ENCODE data around the gene RAB40C.

RAB40C gene

DNA sequence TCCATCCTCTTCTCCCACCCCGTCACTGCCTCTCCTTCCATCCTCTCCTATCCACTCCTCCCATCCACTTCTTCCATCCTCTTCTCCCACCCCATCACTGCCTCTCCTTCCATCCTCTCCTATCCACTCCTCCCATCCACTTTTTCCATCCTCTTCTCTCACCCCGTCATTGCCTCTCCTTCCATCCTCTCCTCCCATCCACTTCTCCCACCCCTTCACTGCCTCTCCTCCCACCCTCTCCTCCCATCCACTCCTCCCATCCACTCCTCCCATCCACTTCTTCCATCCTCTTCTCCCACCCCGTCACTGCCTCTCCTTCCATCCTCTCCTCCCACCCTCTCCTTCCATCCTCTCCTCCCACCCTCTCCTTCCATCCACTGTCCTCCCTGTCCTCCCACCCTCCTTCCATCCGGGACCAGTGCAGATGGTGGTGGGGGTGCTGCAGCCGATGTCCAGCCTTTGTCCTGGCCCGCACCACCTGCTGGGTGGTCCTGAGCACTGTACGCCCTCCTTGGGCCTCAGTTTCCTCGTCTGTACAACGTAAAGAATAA is 42.0 kb downstream of the RAB40C start:
- no peak for DNase-seq (ENCODE audit: low read depth in 2 of 2)

DNA sequence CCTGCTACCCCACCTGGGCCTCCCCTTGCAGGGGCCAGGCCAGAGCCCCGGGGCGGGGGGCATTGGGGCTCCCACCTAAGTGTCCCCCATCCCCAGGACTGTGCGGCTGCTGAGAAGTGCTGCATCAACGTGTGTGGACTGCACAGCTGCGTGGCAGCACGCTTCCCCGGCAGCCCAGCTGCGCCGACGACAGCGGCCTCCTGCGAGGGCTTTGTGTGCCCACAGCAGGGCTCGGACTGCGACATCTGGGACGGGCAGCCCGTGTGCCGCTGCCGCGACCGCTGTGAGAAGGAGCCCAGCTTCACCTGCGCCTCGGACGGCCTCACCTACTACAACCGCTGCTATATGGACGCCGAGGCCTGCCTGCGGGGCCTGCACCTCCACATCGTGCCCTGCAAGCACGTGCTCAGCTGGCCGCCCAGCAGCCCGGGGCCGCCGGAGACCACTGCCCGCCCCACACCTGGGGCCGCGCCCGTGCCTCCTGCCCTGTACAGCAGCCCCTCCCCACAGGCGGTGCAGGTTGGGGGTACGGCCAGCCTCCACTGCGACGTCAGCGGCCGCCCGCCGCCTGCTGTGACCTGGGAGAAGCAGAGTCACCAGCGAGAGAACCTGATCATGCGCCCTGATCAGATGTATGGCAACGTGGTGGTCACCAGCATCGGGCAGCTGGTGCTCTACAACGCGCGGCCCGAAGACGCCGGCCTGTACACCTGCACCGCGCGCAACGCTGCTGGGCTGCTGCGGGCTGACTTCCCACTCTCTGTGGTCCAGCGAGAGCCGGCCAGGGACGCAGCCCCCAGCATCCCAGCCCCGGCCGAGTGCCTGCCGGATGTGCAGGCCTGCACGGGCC is 42.8 kb downstream of the RAB40C start:
- no peak for DNase-seq (ENCODE audit: low read depth in 2 of 2)

DNA sequence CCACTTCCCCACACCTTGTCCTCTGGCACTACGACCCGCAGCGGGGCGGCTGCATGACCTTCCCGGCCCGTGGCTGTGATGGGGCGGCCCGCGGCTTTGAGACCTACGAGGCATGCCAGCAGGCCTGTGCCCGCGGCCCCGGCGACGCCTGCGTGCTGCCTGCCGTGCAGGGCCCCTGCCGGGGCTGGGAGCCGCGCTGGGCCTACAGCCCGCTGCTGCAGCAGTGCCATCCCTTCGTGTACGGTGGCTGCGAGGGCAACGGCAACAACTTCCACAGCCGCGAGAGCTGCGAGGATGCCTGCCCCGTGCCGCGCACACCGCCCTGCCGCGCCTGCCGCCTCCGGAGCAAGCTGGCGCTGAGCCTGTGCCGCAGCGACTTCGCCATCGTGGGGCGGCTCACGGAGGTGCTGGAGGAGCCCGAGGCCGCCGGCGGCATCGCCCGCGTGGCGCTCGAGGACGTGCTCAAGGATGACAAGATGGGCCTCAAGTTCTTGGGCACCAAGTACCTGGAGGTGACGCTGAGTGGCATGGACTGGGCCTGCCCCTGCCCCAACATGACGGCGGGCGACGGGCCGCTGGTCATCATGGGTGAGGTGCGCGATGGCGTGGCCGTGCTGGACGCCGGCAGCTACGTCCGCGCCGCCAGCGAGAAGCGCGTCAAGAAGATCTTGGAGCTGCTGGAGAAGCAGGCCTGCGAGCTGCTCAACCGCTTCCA is 43.6 kb downstream of the RAB40C start:
- no peak for DNase-seq (ENCODE audit: low read depth in 2 of 2)

DNA sequence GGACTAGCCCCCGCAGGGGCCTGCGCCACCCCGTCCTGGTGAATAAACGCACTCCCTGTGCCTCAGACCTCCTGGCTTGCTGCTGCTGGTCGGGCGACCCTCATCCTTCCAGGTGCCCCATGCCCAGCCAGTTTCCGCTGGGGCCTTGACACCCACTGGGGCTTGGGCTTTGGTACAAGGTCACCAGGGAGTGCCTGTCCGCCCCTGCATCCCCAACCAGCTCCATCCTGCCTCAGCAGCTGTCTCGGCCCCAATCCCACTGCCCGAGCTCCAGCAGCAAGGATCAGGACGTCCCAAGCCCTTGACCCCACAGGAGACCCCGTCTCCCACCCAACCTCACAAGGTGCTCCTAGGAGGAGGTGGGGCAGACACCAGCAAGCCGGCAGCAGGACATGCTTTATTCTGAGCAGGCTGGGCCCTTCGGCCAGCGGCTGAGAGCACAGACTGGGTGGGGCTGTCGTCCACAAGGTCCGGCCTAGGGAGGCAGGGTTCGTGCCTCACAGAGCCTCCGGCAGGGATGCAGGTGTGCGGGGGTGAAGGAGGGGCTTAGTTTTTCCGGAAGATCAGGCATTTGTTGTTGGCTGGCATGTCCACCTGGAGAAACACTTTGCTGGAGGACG is 44.3 kb downstream of the RAB40C start:
- no peak for DNase-seq (ENCODE audit: low read depth in 2 of 2)

DNA sequence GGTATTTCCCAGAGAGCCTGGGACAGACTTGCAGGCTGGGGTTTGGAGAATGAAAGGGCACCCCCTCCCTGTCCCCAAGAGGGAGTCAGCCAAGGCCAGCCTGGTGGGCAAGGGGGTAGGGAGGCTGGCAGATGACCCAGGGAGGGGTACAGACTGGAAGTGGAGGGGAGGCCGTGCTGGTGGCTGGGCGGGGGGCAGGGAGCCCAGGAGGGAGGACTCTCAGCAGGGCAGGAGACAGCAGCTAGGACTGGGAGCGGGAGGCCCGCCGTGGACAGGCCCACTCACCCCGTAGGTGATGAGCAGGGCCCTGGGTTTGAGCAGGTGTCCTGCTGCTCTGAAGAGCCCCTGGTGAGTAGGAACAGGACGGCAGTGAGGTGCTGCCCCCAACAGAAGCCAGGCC is 45.1 kb downstream of the RAB40C start:
- no peak for DNase-seq (ENCODE audit: low read depth in 2 of 2)

DNA sequence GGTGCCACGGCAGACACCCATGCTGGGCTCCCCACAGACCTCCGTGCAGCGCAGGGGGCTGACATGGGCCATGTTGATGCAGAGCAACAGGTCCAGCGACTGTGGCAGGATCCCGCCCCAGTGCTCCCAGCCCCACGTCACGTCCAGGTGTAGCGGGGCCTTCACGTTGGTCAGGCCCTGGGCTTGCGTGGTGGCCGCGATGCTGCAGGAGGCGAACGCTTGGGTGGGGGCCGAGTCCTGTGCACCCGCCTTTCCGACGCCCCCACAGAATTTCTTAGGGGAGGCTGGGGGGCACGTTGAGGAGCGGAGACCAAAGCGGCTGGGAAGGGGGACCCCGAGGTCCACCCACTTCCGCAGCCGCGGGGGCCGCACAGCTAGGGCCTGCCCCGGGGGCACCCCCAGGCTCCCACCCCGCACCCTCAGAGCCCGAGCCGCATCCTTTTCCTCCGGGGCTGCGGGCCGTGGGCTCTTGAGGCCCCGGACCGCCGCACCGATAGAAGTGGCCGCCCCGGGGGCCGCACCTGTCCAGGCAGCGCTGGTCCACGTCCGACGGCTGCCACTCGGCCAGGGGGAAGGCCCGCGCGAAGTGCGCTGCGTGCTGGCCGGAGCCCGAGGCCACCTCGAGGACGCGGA is 45.8 kb downstream of the RAB40C start:
- DNase-seq (ENCODE audit: low read depth in 2 of 2), result no peak

DNA sequence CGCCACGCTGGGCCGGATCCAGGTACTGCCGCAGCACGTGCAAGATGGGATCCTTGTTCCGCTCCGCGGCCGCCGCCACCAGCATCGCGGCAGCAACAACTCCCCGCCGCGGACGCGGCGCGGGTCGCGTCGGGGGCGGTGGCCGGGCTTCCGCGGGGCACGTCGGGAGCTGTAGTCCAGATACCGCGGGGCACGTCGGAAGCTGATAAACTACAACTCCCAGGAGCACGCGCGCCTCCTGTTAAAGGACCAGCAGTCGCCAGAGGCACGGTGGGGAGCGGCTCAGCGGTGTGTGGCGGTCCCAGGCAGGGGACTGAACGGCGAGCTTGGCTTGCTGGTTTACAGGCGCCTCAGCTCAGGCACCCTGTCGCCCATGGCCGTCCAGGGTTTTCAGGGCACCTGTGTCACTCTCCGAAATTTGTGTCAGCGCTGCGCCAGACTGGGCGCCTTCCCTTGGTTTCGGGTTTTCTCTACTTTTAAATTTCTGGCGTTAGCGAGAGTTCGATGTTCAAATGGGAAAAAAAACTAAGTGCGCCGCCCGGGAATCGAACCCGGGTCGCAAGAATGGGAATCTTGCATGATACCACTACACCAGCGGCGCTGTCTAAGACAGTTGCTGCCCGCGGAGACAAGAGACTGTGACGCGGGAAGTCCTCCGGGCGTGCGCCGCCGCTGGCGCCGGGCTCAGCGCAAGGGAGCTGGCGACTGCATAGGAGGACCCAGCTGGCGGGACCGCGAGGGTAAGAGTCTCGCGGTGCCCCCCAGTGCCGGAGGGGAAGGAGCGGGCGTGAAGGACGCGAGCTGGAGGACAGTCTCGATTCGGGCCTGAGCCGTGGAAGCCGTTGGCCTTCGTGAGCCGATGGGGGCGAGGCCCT is 46.6 kb downstream of the RAB40C start, which contains the start of gene METTL26:
Gene METTL26, minus strand, starts transcription at position 100 of the 875 bp plus-strand sequence. Its CDS starts 15 bp downstream, at position 85.
- peak; percentile 91 to 92 for DNase-seq (ENCODE audit: low read depth in 2 of 2)

DNA sequence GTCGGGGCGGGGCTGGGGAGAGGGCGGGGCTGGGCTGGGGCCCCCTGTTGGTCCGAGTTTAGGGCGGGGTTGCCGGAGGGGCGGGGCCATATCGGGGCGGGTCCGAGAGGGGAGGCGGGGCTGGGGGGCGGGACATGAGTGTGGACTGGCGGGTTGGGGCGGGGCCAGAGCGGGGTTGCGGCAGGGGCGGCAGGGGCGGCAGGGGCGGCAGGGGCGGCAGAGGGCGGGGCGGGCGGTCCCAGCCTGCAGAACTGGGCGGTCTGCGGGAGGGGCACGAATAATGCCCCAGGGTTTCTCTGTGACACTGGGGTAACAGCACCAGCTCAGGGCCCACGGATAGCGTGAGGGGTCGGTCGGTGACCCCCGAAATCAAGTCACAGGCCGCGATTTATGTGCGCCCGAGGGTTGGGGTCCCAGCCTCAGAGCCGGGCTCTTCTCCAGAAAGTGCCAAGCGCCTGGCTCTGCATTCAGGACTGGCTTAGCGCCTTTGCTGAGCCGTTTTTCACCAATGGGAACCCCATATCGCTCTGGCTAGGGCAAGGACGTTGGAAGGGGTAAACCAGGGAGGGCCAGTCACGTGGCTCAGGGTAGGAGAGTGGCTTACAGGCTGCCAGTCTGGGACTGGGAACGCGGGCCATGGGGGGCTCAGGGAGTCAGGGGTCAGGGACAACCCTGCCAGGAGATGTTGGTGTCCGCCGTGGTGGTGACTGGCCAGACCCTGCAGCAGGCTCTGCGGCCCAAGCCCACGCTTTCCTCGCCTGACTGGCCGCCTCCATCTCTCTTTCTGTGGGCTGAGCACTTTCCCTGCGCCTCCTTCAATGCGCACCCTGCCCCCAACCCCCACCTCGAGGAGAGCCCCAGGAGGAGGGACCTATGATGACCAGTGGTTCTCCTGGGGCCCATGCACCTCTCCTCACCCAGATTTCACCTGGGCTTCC is 47.5 kb downstream of the RAB40C start:
- peak; percentile 86 to 95 for DNase-seq (ENCODE audit: low read depth in 2 of 2)

DNA sequence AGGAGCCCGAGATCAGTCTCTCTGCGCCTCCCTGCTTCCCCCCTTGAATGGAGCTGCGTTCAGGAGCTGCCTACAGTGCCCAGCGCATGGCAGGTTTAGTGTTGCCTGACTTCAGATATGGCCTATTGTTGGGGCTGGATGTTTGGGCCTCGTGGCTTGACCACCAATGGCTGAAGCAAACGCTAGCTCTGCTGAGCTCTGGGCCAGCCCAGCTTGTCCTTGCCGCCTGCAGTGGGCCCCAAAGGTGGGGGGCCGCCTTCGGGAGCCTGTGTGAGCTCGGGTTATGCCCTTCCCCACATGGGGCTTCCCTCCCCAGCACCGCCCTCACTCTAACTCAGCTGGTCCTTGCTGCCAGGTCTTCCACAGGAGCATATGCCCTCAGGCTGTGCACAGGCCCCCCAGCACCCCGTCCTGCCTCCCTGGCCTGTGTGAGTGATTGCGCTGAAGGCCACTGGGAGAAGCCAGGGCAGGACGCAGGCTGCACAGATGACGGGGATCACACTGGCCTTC is 48.2 kb downstream of the RAB40C start:
- DNase-seq (ENCODE audit: low read depth in 2 of 2), result no peak

DNA sequence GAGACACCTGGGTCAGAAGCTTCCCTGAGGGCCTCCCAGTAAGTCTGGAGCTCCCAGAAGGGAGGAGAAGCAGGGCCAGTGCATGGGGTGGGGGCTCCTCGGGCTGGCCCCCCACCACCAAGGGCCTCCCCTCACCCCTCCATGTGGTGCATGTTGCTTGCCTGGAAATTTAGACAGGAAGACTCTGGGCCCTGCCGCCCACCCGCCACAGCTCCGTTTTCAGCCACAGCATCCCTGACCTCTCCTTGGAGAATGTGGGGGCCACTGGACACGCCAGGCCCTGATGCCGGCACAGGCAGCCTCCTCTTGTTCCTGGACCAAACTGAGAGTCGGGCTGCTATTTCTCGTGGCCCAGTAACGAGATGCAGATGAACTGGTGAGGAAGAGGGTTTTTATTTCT is 49.0 kb downstream of the RAB40C start:
- no peak for DNase-seq (ENCODE audit: low read depth in 2 of 2)

DNA sequence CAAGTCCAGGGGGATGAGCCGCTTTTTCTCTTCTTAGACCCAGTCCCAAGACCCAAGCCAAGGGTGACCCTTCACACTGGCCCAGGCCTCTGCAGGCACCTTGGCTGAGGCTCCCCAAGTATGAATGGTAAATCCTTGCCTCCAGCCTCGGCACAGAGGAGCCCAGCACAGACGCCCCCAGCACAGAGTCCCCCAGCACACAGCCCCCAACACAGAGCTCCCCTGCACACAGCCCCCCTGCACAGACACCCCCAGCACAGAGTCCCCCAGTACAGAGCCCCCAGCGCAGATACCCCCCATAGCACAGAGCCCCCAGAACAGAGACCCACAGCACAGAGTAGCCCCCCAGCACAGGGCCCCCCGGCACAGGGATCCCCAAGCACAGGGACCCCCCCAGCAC is 50.7 kb downstream of the RAB40C start:
- DNase-seq (ENCODE audit: low read depth in 2 of 2), result no peak

DNA sequence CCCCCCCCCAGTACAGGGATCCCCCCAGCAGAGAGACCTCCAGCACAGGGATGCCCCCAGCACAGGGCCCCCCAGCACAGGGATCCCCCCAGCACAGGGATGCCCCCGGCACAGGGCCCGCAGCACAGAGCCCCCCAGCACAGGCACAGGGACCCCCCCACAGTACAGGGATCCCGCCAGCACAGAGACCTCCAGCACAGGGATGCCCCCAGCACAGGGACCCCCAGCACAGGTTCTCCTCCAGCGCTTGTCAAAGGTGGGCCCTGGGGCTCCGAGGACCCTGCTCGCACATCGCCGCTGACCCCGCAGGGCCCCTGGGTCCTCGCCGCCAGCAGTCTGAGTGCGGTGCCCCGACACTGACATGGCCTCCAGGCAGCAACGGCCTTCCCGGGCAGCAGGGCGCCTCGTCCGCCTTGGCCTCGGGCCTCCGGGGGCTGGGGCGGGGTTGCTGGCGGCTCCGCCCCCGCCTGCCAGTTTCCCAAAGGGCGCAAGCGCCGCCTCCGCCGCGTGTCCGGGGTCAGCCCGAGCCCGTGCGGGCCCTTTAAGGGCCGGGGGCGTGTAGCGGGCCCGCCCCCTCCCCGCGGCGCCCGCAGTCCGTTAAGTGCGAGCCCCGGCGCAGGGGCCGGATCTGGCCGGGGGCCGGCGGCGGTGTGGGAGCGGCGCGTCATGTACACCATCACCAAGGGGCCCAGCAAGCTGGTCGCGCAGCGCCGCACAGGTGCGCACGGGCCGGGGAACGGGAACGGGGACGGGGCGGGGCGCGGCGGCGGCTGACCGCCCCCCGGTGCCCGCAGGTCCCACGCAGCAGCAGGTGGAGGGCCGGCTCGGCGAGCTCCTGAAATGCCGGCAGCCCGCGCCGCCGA is 51.7 kb downstream of the RAB40C start, which contains the start of gene MCRIP2:
Gene MCRIP2, plus strand, starts transcription at position 503 of the 863 bp plus-strand sequence. Its CDS starts 164 bp downstream, at position 667.
- peak; percentile 66 to 78 for DNase-seq (ENCODE audit: low read depth in 2 of 2)

DNA sequence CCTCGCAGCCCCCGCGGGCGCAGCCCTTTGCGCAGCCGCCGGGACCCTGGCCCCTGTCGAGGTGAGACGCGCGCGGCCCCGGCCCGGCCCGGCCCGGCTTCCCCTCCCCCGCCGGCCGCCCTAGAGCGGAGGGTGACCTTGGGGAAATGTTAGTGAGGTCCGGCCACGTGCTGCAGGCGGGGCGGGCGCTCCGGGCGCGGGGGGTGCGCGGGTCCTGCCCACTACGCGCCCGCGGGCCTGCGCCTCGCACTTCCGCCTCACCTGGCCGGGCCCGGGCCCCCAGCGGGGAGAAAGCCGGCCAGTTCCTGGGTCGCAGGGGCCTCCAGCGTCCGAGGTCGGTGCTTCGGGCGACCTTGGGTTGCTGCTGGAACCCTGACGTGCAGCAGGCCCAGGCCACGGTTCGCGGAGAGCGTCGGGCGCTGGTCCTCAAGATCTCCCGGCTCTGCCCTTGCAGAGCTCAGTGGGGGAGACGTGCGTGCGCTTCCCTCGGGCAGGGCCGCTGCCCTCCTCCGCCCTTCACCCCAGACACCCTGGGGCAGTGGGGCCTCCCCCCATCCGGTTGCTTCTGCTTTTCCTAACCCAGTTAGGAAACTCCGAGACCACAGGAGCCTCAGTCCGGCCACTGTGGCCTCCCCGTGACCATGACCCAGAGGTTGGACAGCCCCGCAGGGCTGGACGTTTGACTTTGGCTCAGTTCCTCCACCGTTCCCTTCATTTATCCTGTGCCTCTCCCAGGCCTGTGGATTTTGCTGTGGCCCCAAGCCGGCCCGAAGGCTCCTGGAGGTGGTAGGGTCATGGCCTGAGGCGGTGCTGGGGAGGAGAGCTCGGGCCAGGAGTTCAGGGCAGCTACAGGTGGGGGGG is 52.6 kb downstream of the RAB40C start:
- no peak for DNase-seq (ENCODE audit: low read depth in 2 of 2)

DNA sequence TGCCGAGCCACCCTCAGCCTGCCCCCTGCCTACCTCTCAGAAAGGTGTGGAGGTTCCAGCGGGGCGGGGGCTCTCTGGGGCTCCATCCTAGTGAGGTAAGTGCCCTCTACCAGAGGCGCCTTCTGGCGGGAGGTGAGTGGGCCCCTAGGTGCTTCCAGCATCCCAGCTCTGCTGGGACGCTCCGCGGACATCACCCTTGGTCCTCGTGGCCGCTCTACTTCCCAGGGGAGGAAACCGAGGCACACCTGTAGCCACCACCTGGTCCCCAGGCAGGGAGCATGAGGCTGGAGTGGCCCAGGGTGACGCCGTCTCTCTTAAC is 53.1 kb downstream of the RAB40C start:
- DNase-seq (ENCODE audit: low read depth in 2 of 2), result no peak

DNA sequence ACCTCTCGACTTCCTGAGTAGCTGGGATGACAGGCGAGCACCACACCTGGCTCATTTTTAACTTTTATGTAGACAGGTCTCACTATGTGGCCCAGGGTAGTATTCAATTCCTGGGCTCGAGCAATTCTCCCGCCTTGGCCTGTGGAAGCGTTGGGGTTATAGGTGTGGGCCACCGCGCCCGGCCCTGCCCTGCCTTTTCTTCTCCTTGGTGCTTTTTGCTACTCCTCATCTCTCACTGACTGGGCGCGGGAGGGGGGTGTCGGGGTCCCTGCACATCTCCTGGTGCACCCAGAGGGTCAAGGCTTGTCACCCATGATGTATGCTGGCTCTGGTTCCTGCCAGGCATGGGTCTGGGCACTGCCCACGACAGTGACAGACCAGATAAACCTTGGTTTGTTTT is 54.7 kb downstream of the RAB40C start:
- no peak for DNase-seq (ENCODE audit: low read depth in 2 of 2)

DNA sequence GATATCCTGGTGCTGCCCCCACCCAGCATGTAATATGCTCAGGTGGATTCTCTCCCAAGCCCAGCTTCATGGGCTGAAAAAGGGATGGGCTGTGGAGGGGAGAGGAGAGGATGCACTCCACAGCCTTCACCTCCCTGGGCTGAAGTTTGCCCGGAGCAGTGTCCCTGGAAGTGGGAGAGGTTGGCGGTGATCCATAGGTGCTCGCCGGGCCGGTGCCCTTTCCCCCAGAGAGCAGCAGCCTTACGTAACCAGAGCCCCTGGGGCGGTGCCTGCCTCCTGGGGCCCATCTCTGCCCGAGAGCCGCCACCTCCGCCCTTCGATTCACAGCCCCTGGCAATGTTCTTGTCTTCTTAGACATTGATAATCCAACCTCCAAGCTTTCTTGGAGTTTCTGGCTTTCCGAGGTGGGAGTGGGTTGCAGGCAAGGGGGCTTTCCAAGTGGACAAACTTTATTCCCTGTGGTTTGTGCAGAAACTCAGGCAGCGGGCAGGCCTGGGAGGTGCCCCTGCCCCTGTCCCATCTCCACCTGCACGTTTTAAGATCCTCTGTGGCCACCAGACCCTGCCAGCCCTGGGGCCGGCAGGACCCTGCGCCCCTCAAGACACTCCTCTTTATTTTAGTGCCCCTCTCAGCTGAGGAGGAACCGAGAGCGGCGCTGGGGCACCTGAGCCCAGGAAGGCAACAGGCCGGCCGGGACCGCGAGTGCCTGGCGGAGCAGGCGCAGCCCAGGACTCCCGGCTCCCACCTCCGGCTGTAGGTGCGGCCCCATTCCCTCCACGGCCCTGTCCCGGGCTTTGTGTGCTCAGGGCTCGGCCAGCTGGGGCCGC is 56.2 kb downstream of the RAB40C start:
- DNase-seq (ENCODE audit: low read depth in 2 of 2), result no peak
